SK-N-SH treated with all-trans-retinoic acid at 6 μM for 48 hours (cell line): ENCODE measurements around the gene COL4A1.

Experiments used
- ATAC-seq: fragments of 200-7000 bp; cut with Tn5 transposase; 3 replicates; pipeline ENCODE4 v1.9.1; 2020; ENCODE audit warnings: mild to moderate bottlenecking, moderate library complexity
- ARNTL ChIP-seq: fragments of 450-650 bp; formaldehyde crosslinking; IDR thresholded peaks from 2 replicates; pipeline ENCODE4 v1.5.0; 2020; ENCODE audit warnings: low read depth, mild to moderate bottlenecking, moderate library complexity, borderline replicate concordance
- BACH2 ChIP-seq: fragments of 250-450 bp; sonication (Bioruptor Pico); IDR thresholded peaks from 2 replicates; pipeline ENCODE4 v1.9.0; 2021; ENCODE audit warnings: mild to moderate bottlenecking, borderline replicate concordance
- CSDC2 ChIP-seq: fragments of 250-450 bp; sonication (Bioruptor Pico); IDR thresholded peaks from 2 replicates; pipeline ENCODE4 v1.5.0; 2020; ENCODE audit warnings: mild to moderate bottlenecking, moderate library complexity
- ESRRG ChIP-seq: fragments of 250-450 bp; sonication (Bioruptor Pico); IDR thresholded peaks from 2 replicates; pipeline ENCODE4 v1.6.1; 2021; ENCODE audit warnings: mild to moderate bottlenecking
- GLIS3 ChIP-seq: fragments of 250-450 bp; sonication (Bioruptor Pico); IDR thresholded peaks from 2 replicates; pipeline ENCODE4 v1.5.0; 2020; ENCODE audit warnings: mild to moderate bottlenecking, moderate library complexity
- ISL1 ChIP-seq: fragments of 250-450 bp; sonication (Bioruptor Pico); IDR thresholded peaks from 2 replicates; pipeline ENCODE4 v2.1.2; 2022; ENCODE audit warnings: mild to moderate bottlenecking, moderate library complexity
- OSR1 ChIP-seq: fragments of 250-450 bp; sonication (Bioruptor Pico); IDR thresholded peaks from 2 replicates; pipeline ENCODE4 v1.8.0; 2022; ENCODE audit warnings: moderate library complexity, mild to moderate bottlenecking, inconsistent platforms
- PPARA ChIP-seq: fragments of 250-450 bp; sonication (Bioruptor Pico); IDR thresholded peaks from 2 replicates; pipeline ENCODE4 v1.5.0; 2020; ENCODE audit warnings: mild to moderate bottlenecking, borderline replicate concordance
- RARB ChIP-seq: fragments of 250-450 bp; sonication (Bioruptor Pico); IDR thresholded peaks from 2 replicates; pipeline ENCODE4 v1.8.0; 2021; ENCODE audit warnings: mild to moderate bottlenecking, moderate library complexity
- SNAI2 ChIP-seq: fragments of 250-450 bp; sonication (Bioruptor Pico); IDR thresholded peaks from 2 replicates; pipeline ENCODE4 v1.5.0; 2020; ENCODE audit warnings: mild to moderate bottlenecking, moderate library complexity
- TCF4 ChIP-seq: fragments of 250-450 bp; sonication (Bioruptor Pico); IDR thresholded peaks from 2 replicates; pipeline ENCODE4 v1.8.0; 2021; ENCODE audit warnings: mild to moderate bottlenecking, moderate library complexity, borderline replicate concordance
- TOX ChIP-seq: fragments of 250-450 bp; sonication (Bioruptor Pico); IDR thresholded peaks from 2 replicates; pipeline ENCODE4 v1.8.0; 2021; ENCODE audit warnings: mild to moderate bottlenecking, moderate library complexity, borderline replicate concordance
- ZC3H10 ChIP-seq: fragments of 250-450 bp; sonication (Bioruptor Pico); IDR thresholded peaks from 2 replicates; pipeline ENCODE4 v1.5.1; 2021; ENCODE audit warnings: mild to moderate bottlenecking, moderate library complexity
- ZFP3 ChIP-seq: fragments of 250-450 bp; sonication (Bioruptor Pico); IDR thresholded peaks from 2 replicates; pipeline ENCODE4 v1.5.0; 2020; ENCODE audit warnings: mild to moderate bottlenecking, moderate library complexity
- ZFP30 ChIP-seq: fragments of 450-650 bp; formaldehyde crosslinking; IDR thresholded peaks from 2 replicates; pipeline ENCODE4 v1.5.0; 2022; ENCODE audit warnings: mild to moderate bottlenecking, moderate library complexity
- ZNF565 ChIP-seq: fragments of 450-650 bp; formaldehyde crosslinking; conservative IDR thresholded peaks from 2 replicates; pipeline ENCODE4 v1.5.0; 2020; ENCODE audit warnings: low read depth, mild to moderate bottlenecking, moderate library complexity
- ZNF70 ChIP-seq: fragments of 450-650 bp; formaldehyde crosslinking; IDR thresholded peaks from 2 replicates; pipeline ENCODE4 v1.5.0; 2020; ENCODE audit warnings: mild to moderate bottlenecking, moderate library complexity
- ZNF8 ChIP-seq: fragments of 450-650 bp; formaldehyde crosslinking; IDR thresholded peaks from 2 replicates; pipeline ENCODE4 v1.5.0; 2020; ENCODE audit warnings: mild to moderate bottlenecking, moderate library complexity
- TF ChIP-seq, protein P1 (sequence below): fragments of 250-450 bp; sonication (Bioruptor Pico); IDR thresholded peaks from 2 replicates; pipeline ENCODE4 v1.5.0; 2020; ENCODE audit warnings: mild to moderate bottlenecking, moderate library complexity
- TF ChIP-seq, protein P2 (sequence below): fragments of 250-450 bp; sonication (Bioruptor Pico); IDR thresholded peaks from 2 replicates; pipeline ENCODE4 v1.8.0; 2020; ENCODE audit warnings: mild to moderate bottlenecking, moderate library complexity, borderline replicate concordance
- TF ChIP-seq, protein P3 (sequence below): fragments of 250-450 bp; sonication (Bioruptor Pico); IDR thresholded peaks from 2 replicates; pipeline ENCODE4 v1.8.0; 2021; ENCODE audit warnings: low read depth, mild to moderate bottlenecking, moderate library complexity, borderline replicate concordance
- TF ChIP-seq, protein P4 (sequence below): fragments of 250-450 bp; sonication (Bioruptor Pico); IDR thresholded peaks from 2 replicates; pipeline ENCODE4 v1.5.1; 2021; ENCODE audit warnings: mild to moderate bottlenecking, moderate library complexity

The COL4A1 gene

DNA sequence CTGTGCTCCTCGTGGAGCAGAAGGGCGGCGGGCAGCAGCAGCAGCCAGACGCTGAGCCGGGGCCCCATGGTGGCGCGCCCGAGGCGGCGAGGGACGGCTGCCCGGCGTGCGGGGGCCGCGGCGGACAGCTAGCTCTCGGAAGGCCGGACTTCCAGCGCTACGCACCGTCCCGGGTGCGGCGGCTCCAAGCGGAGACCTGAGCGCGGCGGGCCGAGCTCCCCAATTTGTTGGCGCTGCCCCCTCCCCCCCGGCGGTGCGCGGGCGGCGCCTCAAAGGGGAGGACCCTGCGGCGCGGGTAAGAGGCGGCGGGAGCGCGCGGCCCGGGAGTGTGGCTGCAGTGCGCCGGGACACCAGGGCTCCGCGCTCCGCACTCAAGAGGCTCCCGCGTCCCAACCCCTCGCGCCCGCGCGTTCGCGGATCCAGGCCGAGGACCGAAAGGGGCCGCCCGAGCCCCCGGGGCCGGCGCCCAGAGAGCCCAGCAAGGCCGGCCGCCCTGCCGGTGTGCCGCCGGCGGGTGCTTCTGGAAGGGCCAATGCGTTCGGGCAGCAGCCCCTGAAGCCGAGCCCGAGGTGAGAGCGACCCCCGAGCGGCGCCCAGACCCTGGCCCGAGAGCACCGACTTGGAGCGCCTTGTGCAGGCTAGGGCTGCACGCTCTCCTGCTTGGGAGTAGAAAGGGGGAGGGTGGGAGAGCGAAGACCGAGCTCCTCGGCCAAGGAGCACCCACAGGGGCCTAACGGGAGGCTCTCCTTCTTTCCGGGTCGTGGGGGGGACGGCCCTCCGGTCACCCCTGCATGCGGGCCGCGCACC lies at the start of gene COL4A1, which contains the start of gene COL4A2:
Gene COL4A1, minus strand, starts transcription at position 198 of the 807 bp plus-strand sequence. Its CDS starts 130 bp downstream, at position 68.
Gene COL4A2, plus strand, starts transcription at position 325 of the 807 bp plus-strand sequence. CDS start 620 bp downstream, outside the sequence.
- peak; percentile 65 for ATAC-seq
- TF ChIP-seq, protein P1, sequence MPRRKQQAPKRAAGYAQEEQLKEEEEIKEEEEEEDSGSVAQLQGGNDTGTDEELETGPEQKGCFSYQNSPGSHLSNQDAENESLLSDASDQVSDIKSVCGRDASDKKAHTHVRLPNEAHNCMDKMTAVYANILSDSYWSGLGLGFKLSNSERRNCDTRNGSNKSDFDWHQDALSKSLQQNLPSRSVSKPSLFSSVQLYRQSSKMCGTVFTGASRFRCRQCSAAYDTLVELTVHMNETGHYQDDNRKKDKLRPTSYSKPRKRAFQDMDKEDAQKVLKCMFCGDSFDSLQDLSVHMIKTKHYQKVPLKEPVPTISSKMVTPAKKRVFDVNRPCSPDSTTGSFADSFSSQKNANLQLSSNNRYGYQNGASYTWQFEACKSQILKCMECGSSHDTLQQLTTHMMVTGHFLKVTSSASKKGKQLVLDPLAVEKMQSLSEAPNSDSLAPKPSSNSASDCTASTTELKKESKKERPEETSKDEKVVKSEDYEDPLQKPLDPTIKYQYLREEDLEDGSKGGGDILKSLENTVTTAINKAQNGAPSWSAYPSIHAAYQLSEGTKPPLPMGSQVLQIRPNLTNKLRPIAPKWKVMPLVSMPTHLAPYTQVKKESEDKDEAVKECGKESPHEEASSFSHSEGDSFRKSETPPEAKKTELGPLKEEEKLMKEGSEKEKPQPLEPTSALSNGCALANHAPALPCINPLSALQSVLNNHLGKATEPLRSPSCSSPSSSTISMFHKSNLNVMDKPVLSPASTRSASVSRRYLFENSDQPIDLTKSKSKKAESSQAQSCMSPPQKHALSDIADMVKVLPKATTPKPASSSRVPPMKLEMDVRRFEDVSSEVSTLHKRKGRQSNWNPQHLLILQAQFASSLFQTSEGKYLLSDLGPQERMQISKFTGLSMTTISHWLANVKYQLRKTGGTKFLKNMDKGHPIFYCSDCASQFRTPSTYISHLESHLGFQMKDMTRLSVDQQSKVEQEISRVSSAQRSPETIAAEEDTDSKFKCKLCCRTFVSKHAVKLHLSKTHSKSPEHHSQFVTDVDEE (CRISPR knock-in tag) = no peak
- TF ChIP-seq ZC3H10 (CRISPR knock-in tag) (no peak), ZFP30 (no peak), ZNF70 (CRISPR knock-in tag) (no peak), TCF4 (CRISPR knock-in tag) (no peak), PPARA (CRISPR knock-in tag) (no peak), BACH2 (CRISPR knock-in tag) (no peak), SNAI2 (CRISPR knock-in tag) (no peak), ISL1 (no peak), ZNF8 (CRISPR knock-in tag) (no peak), CSDC2 (CRISPR knock-in tag) (no peak), TOX (no peak), ARNTL (CRISPR knock-in tag) (no peak), ZNF565 (CRISPR knock-in tag) (no peak), GLIS3 (CRISPR knock-in tag) (no peak), RARB (CRISPR knock-in tag) (no peak), OSR1 (no peak)
- TF ChIP-seq, protein P2, sequence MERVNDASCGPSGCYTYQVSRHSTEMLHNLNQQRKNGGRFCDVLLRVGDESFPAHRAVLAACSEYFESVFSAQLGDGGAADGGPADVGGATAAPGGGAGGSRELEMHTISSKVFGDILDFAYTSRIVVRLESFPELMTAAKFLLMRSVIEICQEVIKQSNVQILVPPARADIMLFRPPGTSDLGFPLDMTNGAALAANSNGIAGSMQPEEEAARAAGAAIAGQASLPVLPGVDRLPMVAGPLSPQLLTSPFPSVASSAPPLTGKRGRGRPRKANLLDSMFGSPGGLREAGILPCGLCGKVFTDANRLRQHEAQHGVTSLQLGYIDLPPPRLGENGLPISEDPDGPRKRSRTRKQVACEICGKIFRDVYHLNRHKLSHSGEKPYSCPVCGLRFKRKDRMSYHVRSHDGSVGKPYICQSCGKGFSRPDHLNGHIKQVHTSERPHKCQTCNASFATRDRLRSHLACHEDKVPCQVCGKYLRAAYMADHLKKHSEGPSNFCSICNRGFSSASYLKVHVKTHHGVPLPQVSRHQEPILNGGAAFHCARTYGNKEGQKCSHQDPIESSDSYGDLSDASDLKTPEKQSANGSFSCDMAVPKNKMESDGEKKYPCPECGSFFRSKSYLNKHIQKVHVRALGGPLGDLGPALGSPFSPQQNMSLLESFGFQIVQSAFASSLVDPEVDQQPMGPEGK = no peak

DNA sequence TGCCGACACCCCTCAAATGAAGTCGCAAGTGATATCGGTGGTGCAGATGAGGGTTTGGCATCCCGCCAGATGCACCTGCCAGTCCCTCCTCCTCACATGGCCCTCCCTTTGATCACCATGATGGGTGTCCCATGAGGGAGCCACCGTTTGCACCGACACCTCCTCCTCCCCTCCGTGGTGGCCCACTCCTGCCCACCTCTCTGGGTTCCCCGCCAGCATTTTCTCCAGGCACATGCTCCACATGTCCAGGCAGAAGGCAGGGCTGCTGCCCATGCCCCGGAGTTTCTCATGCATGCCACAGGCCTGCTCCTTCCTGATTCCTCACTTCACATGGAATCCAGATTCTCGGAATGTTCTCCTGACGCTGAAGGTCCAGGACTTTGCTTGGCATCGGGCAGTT lies 49.4 kb upstream of the COL4A1 start:
- no peak for TF ChIP-seq OSR1
- no peak for TF ChIP-seq ZNF565 (CRISPR knock-in tag)
- no peak for ATAC-seq

DNA sequence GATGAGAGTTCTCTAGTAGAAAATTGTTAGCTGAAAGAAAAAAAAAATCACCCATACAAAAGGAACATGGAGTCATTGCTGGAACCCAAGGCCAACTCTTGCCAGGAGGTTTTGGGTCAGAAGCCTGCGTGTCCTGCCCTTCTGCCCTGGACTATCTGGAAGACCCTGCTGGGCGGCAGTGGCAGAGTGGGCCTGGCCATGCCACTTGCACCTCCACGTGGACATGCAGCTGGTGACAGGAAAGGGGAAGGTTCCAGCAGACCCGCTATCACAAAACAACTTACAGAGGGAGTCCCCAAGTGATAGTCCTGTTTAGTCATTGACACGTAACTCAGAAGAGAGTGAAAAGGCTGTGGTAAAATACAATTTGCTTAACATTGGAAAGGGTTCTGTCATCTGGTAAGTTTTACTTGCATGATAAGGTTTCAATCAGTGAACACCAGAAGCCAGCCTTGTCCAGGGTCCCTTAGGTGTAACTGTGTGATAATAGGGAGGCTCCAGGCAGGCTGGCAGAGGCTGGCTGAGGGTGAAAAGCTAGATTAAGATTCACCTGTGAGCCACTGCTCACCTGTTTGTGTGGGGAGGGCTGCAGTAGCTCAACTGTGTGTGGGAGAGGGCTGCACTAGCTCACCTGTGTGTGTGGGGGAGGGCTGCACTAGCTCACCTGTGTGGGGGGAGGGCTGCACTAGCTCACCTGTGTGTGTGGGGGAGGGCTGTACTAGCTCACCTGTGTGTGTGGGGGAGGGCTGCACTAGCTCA lies 47.9 kb upstream of the COL4A1 start:
- TF ChIP-seq OSR1 (no peak), ZNF8 (CRISPR knock-in tag) (no peak), ZC3H10 (CRISPR knock-in tag) (no peak), PPARA (CRISPR knock-in tag) (no peak), GLIS3 (CRISPR knock-in tag) (no peak), ZFP3 (CRISPR knock-in tag) (no peak)
- TF ChIP-seq, protein P3, sequence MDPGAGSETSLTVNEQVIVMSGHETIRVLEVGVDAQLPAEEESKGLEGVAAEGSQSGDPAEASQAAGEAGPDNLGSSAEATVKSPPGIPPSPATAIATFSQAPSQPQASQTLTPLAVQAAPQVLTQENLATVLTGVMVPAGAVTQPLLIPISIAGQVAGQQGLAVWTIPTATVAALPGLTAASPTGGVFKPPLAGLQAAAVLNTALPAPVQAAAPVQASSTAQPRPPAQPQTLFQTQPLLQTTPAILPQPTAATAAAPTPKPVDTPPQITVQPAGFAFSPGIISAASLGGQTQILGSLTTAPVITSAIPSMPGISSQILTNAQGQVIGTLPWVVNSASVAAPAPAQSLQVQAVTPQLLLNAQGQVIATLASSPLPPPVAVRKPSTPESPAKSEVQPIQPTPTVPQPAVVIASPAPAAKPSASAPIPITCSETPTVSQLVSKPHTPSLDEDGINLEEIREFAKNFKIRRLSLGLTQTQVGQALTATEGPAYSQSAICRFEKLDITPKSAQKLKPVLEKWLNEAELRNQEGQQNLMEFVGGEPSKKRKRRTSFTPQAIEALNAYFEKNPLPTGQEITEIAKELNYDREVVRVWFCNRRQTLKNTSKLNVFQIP (CRISPR knock-in tag) = no peak
- ATAC-seq = no peak

DNA sequence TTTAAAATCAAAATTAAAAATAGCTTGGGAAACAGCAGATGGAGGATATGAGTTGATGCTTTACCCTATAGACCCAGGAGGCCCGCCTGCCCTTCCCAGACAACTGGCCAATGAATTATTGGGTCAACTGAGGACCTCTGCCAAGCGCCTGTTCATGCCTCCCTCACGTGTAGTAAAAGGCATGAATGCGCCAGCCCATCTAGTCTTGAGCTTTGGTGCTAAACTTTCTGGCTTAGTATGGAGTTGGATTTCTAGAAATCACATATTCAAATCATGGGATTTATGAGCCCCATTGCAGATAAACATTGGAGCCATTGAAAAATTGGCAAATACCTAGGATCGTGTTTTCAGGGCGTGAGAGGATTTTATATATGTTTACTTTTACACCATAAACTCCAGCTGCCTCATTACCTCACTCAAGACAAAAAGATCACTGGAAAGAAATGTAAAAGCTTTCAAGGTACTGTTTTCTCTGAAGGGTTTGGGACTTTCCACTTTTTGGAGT lies 47.2 kb upstream of the COL4A1 start:
- ATAC-seq = no peak
- TF ChIP-seq RARB (CRISPR knock-in tag) (no peak), ZNF8 (CRISPR knock-in tag) (no peak), ARNTL (CRISPR knock-in tag) (no peak), ESRRG (CRISPR knock-in tag) (no peak), OSR1 (no peak), TCF4 (CRISPR knock-in tag) (no peak), ZC3H10 (CRISPR knock-in tag) (no peak), CSDC2 (CRISPR knock-in tag) (no peak)
- TF ChIP-seq, protein P1 (CRISPR knock-in tag) = no peak
- TF ChIP-seq, protein P4, sequence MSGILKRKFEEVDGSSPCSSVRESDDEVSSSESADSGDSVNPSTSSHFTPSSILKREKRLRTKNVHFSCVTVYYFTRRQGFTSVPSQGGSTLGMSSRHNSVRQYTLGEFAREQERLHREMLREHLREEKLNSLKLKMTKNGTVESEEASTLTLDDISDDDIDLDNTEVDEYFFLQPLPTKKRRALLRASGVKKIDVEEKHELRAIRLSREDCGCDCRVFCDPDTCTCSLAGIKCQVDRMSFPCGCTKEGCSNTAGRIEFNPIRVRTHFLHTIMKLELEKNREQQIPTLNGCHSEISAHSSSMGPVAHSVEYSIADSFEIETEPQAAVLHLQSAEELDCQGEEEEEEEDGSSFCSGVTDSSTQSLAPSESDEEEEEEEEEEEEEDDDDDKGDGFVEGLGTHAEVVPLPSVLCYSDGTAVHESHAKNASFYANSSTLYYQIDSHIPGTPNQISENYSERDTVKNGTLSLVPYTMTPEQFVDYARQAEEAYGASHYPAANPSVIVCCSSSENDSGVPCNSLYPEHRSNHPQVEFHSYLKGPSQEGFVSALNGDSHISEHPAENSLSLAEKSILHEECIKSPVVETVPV (CRISPR knock-in tag) = no peak
